ENCODE measurements around the gene THADA. TPM values are rescaled to one million over a fixed set of nuclear protein-coding genes. Genes with fewer than 3 reads are reported as not detected.
A peak's percentile ranks its signal among the peaks of the same experiment; 100 is the strongest.
"Not testable (repeated sequence)": the region's sequence is repeated elsewhere in the genome, so short reads cannot be mapped to it uniquely, and the experiment has no call there.

THADA gene
- total RNA-seq, 1 donor: 39.4 TPM

GRCh38 chr2:43399515-43400264 is 196.1 kb downstream of the THADA start:
- DNase-seq (ENCODE audit: insufficient read length, low spot score, missing footprints): peak; percentile 44
- Histone ChIP-seq H3K27me3 (ENCODE audit: insufficient read depth, low read length) (no peaks in the 10 kb centered on the region), H2AFZ (ENCODE audit: low read length) (no peak overlapping the region), H4K20me1 (ENCODE audit: insufficient read depth, low read length) (peaks cover 7% of the 10 kb centered on the region), H3K4me1 (ENCODE audit: insufficient read depth, low read length) (peaks cover 9% of the 10 kb centered on the region), H3K79me2 (ENCODE audit: insufficient read depth, low read length) (no peaks in the 10 kb centered on the region), H3K4me3 (ENCODE audit: insufficient read depth, low read length) (no peak overlapping the region), H3K27ac (ENCODE audit: low read depth, low read length) (no peak overlapping the region), H3K9me3 (ENCODE audit: low read depth, low read length) (no peaks in the 10 kb centered on the region), H3K36me3 (ENCODE audit: insufficient read depth, low read length) (peaks cover 5% of the 10 kb centered on the region), H3K4me2 (ENCODE audit: insufficient read depth, low read length) (no peak overlapping the region)
- no peak for TF ChIP-seq CTCF (IDR thresholded peaks at IDR 0.05; ENCODE audit: extremely low read depth, low read depth, low read length)

GRCh38 chr2:43399098-43399497 is 196.7 kb downstream of the THADA start:
- no peak overlapping the region for H3K4me2 ChIP-seq (ENCODE audit: insufficient read depth, low read length)
- no peak overlapping the region for H3K27ac ChIP-seq (ENCODE audit: low read depth, low read length)

GRCh38 chr2:43397821-43398220 is 198.0 kb downstream of the THADA start:
- no peak overlapping the region for H2AFZ ChIP-seq (ENCODE audit: low read length)
- no peak for TF ChIP-seq CTCF (IDR thresholded peaks at IDR 0.05; ENCODE audit: extremely low read depth, low read depth, low read length)
- H4K20me1 ChIP-seq (ENCODE audit: insufficient read depth, low read length): peaks cover 7% of the 10 kb centered on the region
- no peak overlapping the region for H3K4me3 ChIP-seq (ENCODE audit: insufficient read depth, low read length)
- H3K36me3 ChIP-seq (ENCODE audit: insufficient read depth, low read length): peaks cover 5% of the 10 kb centered on the region
- H3K9me3 ChIP-seq (ENCODE audit: low read depth, low read length): no peaks in the 10 kb centered on the region
- H3K27me3 ChIP-seq (ENCODE audit: insufficient read depth, low read length): no peaks in the 10 kb centered on the region
- no peak overlapping the region for H3K27ac ChIP-seq (ENCODE audit: low read depth, low read length)
- H3K79me2 ChIP-seq (ENCODE audit: insufficient read depth, low read length): no peaks in the 10 kb centered on the region
- no peak overlapping the region for H3K4me2 ChIP-seq (ENCODE audit: insufficient read depth, low read length)
- DNase-seq (ENCODE audit: insufficient read length, low spot score, missing footprints): no peak
- peaks cover 11% of the 10 kb centered on the region for H3K4me1 ChIP-seq (ENCODE audit: insufficient read depth, low read length)

More at GRCh38 chr2:43399098-43399497, 196.7 kb downstream of the THADA start:
- no peak overlapping the region for H3K4me3 ChIP-seq (ENCODE audit: insufficient read depth, low read length)
- peaks cover 7% of the 10 kb centered on the region for H4K20me1 ChIP-seq (ENCODE audit: insufficient read depth, low read length)
- peaks cover 5% of the 10 kb centered on the region for H3K36me3 ChIP-seq (ENCODE audit: insufficient read depth, low read length)
- H3K9me3 ChIP-seq (ENCODE audit: low read depth, low read length): no peaks in the 10 kb centered on the region
- TF ChIP-seq CTCF (IDR thresholded peaks at IDR 0.05; ENCODE audit: extremely low read depth, low read depth, low read length): no peak
- no peaks in the 10 kb centered on the region for H3K79me2 ChIP-seq (ENCODE audit: insufficient read depth, low read length)
- no peak for DNase-seq (ENCODE audit: insufficient read length, low spot score, missing footprints)
- no peaks in the 10 kb centered on the region for H3K27me3 ChIP-seq (ENCODE audit: insufficient read depth, low read length)
- H2AFZ ChIP-seq (ENCODE audit: low read length): no peak overlapping the region
- H3K4me1 ChIP-seq (ENCODE audit: insufficient read depth, low read length): peaks cover 9% of the 10 kb centered on the region

- TF ChIP-seq CTCF (IDR thresholded peaks at IDR 0.05; ENCODE audit: extremely low read depth, low read depth, low read length): no peak
- Histone ChIP-seq H2AFZ (ENCODE audit: low read length) (no peak overlapping the region), H3K27me3 (ENCODE audit: insufficient read depth, low read length) (no peaks in the 10 kb centered on the region)
These were observed 198.4 kb downstream of the THADA start for GRCh38 chr2:43397411-43397810.

GRCh38 chr2:43396344-43396743 is 199.5 kb downstream of the THADA start:
- H3K9me3 ChIP-seq (ENCODE audit: low read depth, low read length); H3K4me3 ChIP-seq (ENCODE audit: insufficient read depth, low read length); H3K36me3 ChIP-seq (ENCODE audit: insufficient read depth, low read length); H3K4me2 ChIP-seq (ENCODE audit: insufficient read depth, low read length); H3K27ac ChIP-seq (ENCODE audit: low read depth, low read length); H3K27me3 ChIP-seq (ENCODE audit: insufficient read depth, low read length); H2AFZ ChIP-seq (ENCODE audit: low read length); H3K79me2 ChIP-seq (ENCODE audit: insufficient read depth, low read length); DNase-seq (ENCODE audit: insufficient read length, low spot score, missing footprints); H4K20me1 ChIP-seq (ENCODE audit: insufficient read depth, low read length): not testable (repeated sequence)
- peaks cover 26% of the 10 kb centered on the region for H3K4me1 ChIP-seq (ENCODE audit: insufficient read depth, low read length)

More at GRCh38 chr2:43397411-43397810, 198.4 kb downstream of the THADA start:
- Histone ChIP-seq H3K4me1 (ENCODE audit: insufficient read depth, low read length) (peaks cover 15% of the 10 kb centered on the region), H3K4me3 (ENCODE audit: insufficient read depth, low read length) (no peak overlapping the region), H4K20me1 (ENCODE audit: insufficient read depth, low read length) (peaks cover 7% of the 10 kb centered on the region), H3K9me3 (ENCODE audit: low read depth, low read length) (no peaks in the 10 kb centered on the region), H3K27ac (ENCODE audit: low read depth, low read length) (no peak overlapping the region), H3K4me2 (ENCODE audit: insufficient read depth, low read length) (no peak overlapping the region), H3K79me2 (ENCODE audit: insufficient read depth, low read length) (no peaks in the 10 kb centered on the region), H3K36me3 (ENCODE audit: insufficient read depth, low read length) (peaks cover 5% of the 10 kb centered on the region)
- DNase-seq (ENCODE audit: insufficient read length, low spot score, missing footprints): no peak

All from osteoblast (primary cell).